GM18907 (cell line): ENCODE measurements around the gene EHD4.
A peak's percentile ranks its signal among the peaks of the same experiment; 100 is the strongest.

Source experiments
- ATAC-seq: cut with Tn5 transposase; IDR thresholded peaks from one replicate; pipeline ENCODE4 v1.9.1; 2021; ENCODE audit warnings: mild to moderate bottlenecking, moderate library complexity; ENCODE audit not compliant: unreplicated experiment

EHD4 gene

DNA sequence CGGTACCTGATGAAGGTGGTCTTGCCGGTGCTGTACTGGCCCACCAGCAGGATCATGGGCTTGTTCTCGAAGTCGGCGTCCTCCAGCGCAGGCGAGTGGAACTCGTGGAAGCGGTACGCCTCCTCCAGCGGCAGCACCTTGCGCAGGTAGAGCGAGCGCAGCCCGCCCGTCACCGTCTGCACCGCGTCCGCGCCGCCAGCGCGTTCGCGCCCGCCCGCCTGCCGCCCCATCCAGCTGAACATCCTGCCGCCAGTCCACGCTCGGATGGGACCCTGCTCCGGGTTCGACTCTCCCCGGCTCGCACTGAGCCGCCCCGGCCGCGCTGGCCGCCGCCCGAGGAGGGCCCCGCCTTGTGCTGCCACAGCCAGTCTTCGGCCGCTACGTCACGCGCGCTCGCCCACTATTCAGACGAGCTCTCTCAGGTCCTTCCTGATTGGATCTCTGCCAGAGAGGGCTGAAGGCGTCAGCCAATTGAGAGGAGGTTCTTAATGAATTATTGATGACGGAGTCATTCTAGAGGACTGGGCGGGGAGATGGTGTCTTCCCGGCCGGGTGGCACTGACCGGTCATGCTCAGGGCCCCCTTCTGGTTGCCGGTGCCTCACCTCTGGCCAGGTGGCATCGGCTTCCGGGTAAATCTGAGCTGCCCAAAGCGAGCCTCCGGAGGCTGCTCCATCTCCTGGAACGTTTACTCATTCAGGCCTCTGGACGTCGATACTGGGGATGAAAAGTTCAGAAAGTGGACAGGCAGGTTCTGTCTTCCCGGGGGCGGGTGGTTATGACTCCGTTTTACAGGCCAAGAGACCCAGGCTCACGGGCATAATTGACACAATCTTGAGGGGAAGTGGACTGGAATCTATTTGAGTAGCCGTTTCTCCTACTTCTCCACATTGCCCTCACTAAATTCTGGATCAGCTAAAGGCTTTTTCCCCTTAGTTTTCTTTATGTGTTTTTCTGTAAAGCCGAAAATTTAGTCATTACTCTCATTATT, at the start of gene EHD4:
Gene EHD4, minus strand, starts transcription at position 305 of the 990 bp plus-strand sequence. Its CDS starts 63 bp downstream, at position 242.
- peak; percentile 78 for ATAC-seq

DNA sequence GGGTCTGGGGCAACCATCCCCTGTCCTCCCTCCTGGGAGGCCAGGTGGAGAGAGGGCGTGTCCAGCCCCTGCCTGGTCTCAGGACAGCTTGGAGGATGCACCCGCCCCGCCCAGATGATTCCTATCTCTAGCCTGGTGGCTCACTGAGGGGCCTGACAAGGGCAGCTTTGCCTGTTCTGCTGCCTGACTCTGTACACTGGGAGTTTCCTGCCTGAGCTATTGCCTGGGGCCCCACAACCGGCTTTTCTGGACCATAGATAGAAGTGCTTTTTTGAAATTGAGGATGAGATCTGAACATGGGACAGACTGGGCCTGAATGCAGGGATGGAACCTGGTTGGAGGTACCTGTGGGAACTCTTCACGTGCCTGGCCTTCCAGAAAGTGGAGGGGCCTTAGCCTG, 49.2 kb upstream of the EHD4 start:
- no peak for ATAC-seq

DNA sequence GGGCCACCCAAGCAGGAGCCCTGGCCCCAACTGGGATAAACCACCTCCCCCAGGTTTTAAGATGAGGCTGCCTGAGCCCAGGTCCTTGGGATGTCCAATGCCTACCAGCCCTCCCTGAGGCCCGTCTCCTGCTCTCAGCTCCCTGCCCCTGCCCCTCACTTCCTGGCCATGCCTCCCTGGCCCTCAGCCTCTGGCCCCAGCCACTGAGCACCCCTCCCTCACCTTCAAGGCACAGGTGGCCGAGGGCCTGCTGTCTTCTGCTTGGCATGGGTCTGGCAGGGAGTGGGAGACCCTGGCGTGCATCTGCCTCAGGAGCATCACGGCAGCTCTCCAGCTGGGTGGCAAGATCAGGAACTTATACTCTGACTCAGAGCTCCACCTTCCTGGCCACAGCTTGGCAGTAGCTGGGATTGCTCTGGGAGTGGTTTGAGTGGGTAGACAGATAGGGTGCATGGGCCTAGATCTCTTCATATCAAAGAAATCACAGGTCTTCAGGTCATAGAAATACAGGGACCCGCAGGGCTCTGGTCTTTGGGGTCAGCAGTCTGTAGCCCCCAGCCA, 48.4 kb upstream of the EHD4 start, which contains the start of gene PLA2G4E:
Gene PLA2G4E, minus strand, starts transcription at position 330 of the 561 bp plus-strand sequence. Its CDS starts 12 bp downstream, at position 318.
- ATAC-seq: no peak

DNA sequence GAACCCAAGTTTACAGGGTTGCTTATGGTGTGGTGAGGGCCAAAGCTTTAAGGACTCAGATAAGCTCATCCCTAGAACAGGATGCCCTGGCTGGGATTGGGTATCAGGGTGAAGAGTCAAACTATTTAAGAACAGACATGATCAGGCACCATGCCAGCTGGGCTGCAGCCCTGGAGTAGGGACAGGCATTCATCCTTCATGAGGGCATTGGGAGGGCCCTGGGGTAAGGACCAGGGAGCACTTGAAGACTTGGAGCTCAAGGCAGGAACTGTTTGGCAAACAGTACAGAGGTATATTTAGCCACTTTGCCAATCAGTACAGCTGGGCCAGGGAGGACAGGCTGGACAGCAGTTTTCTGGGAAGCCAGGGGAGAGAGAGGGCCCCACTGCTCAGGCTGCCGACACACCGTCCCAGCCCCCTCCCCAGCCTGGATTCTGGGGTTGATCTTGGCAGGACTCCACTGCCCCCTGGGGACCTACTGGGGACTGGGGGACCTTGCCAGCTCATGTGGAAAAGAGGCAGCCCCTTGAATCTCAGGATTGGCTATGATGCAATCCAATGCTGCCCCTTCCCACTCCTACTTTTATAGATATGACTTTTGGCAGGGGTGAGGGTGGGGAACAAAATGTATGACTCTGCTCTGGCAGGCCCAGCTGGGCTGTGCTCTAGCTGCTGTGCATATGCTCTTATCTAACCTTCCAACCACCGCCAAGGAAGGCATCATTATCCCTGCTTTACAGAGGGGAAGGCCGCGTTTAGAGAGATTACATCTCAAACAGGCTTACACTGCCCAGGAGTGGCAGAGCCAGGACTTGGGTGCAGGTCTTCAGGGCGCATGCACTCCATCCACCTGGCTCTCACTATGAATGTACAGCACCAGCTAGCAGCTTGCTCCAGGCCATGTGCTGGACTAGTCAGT, 46.2 kb upstream of the EHD4 start:
- no peak for ATAC-seq

DNA sequence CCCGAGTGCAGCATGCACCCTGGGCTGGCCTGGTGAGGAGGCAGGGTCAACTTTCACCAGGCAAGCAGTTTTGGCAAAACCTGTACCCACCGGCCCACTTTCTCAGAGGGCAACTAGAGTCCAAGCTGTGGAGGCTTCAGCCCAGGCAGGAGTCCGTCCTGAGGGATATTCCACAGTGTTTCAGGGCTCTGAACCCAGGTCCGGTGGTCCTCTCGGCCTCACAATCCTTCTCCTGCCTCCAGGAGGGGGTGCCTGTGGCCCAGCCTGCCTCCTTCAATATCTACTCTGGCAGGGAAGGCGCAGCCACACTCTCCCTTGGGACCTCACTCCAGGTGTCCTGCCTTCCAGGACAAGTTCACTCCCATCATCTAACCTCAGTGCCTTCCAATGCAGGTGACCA, 44.6 kb upstream of the EHD4 start:
- ATAC-seq: no peak

DNA sequence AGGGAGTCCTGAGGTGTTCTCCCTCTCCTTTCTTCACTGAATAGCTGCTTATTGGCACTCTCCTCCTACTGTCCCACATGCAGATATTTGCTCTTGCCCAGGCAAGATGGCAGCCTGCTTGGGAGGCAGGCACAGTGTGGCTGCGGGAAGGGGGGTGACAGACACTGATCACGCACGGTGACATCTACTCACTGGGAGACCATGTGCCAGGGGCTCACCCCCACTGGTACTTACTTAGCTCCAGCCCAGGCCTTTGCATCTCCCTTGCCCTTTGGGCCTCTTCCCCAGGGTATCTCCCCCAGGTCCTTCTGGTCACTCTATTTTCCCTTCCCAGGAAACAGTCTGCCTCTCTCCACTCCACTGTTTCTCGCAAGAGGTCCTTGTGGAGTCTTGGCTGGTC, 42.0 kb upstream of the EHD4 start:
- ATAC-seq: no peak

DNA sequence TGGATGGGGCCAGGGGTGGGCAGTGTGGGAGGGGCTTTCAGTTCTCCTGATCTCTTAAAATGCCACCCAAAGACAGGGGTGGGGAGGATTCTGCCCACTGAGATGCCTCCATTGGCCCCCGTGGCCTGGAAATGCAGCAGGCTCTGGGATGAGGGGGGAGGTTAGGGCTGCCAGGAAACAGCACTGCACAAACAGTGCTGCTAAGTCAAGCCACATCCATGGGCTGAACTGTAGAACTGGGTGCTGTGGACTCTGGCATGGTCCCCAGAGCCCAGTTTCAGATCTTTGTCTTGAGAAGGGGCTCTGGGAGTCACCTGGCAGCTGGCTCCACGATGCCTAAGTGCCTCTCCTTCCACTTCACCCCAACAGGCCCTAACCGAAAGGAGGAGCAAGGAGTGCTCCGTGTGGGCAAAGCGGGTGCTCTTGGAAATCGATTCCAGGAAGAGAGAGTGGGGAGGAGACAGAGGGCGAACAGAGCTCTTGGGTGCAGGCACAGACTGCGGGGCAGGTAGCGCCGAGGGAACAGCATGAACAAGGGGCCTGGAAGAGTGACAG, 40.6 kb upstream of the EHD4 start:
- no peak for ATAC-seq

DNA sequence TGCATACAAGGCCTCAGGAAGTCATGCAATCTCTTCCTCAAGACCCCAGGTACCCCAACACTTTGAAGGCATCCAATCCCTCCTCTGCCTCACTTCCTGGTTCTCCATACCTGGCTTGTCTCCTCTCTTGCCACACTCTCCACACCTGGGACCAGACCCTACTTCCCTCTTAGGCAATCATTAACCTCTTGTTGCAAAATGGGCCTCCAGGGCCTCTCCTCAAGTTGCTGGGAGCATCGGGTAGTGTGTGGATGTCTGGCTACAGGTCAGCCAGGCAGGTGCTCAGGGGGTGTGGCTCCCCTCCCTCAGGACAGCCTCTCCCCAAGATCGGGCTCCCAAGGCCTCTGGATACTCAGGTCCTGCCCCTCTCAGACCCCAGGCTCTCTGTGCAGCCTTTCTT, 39.9 kb upstream of the EHD4 start:
- ATAC-seq: no peak

DNA sequence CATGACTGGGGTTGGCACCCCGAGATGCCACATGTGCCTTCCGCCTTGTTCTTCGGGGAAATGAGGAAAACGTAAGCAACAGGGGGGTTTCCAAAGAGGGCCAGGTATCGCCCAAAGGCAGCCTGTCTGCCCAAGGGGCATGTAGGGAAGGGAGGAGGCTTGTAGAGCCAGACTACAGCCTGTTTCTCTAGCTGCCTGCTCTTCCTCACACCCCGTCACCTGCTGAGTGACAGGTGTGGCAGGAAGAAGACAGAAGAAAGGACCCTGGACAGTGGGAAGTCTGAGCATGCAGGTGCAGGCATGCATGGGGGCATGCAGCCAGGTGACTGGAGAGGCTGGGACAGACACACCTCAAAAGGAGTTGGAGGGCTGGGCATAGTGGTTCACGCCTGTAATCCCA, 38.7 kb upstream of the EHD4 start:
- ATAC-seq: no peak

DNA sequence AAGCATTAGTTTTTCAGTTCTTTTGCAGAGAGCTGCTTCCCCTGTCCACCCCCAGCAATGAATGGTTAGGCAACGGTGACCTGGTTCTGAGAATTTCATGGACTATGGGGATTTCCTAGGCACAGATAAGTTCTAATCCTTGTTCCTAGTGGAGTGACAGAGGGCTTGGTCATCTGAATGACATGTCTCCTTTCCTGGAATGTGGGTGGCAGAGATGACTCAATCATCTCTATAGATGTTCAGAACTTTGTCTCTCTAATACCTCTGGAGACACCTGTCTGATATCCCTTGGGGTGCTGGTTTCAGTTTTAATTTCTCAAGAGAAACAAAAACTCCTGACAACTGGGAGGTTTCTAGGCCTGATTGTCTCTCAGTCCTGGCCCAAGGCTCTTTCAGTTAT, 38.1 kb upstream of the EHD4 start:
- ATAC-seq: peak; percentile 72

DNA sequence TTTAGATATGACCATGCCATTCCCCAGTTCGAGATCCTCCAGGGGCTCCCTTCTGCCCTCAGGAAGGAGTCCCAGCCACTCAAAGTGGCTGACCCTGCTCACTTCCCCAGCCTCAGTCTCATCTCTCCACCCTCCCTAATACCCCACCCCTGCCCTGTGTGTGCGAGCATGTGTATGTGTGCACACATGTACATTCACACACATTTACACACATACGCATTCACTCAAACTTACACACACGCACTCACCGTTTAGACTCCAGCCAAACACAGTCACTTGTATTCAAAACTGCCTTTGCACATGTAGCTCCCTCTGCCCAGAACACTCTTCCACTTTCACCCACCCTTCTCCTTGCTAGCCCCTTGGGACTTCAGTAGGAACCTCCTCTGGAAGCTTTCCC, 37.1 kb upstream of the EHD4 start:
- ATAC-seq: no peak

DNA sequence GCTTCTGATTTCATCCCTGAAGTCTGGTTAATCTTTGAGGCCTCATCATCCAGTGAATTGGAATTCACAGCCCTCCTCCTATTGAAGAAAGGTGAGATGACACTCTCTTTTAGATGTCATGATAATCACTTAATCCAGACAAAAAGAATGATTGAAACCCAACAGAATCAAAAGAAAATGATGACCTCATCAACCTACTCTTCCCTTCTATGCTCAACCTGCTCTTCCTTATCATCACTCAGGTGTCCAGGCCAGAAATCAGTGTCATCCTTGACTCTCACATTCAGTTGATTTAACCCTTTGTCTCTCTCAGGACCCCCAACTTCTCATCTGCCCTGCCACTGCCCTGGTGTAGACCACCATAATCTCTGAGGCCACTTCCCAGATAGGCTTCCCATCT, 36.7 kb upstream of the EHD4 start:
- no peak for ATAC-seq

DNA sequence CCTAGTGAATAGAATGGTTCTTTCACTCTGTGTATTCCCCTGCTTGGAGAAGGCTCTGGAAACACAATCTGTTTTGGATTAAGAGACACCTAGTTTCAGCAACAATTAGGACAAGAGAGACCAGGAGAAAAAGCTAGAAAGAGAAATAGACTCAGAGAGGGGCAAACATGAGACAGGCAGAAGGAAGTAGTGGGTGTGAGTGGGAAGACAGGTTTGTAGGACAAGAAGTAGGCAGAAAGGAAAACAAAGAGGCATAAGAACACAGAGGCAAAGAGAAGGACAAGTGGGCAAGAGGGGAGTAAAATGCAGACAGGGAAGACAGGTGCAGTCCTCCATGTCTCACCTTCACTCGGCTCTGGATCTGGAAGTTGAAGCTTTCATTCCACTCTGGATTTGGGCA, 35.0 kb upstream of the EHD4 start:
- ATAC-seq: no peak

DNA sequence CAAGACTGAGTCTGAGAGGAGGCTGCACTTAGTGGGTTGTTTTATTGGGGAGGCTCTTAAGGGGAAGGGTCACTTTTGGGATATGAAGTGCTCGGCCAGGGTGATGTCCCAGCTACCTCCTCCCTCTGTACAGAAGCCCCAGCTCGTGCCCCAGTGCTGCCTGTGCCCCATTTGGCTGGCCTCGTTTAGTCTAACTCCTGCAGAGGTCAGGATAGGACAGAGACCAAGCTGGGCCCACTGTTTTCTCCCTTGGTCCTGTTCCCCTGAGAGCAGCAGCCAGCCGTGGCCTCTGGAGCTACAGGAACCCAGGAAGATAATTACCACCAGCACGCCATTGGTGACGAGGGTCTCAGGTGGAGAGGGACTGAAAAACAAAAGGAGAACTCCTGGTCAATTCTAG, 30.0 kb upstream of the EHD4 start:
- no peak for ATAC-seq

DNA sequence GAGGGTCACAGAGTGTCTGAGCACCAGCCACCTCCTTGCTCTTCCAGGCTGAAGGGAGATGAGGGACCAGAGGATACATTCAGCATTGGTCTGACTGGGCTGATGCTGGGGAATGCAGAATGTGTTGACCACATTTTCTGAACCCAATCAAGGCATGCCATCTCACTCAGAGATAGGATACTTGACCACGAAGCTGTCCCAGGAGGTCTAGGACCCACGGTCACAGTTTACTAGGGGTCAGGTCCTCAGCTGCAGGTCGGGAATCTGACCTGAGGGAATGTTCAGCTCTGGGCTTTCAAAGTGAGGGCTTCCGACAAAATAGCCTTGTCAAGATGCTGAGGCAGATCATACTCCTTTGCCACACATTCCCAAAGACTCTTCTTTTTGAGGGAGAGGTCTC, 28.9 kb upstream of the EHD4 start:
- ATAC-seq: no peak

DNA sequence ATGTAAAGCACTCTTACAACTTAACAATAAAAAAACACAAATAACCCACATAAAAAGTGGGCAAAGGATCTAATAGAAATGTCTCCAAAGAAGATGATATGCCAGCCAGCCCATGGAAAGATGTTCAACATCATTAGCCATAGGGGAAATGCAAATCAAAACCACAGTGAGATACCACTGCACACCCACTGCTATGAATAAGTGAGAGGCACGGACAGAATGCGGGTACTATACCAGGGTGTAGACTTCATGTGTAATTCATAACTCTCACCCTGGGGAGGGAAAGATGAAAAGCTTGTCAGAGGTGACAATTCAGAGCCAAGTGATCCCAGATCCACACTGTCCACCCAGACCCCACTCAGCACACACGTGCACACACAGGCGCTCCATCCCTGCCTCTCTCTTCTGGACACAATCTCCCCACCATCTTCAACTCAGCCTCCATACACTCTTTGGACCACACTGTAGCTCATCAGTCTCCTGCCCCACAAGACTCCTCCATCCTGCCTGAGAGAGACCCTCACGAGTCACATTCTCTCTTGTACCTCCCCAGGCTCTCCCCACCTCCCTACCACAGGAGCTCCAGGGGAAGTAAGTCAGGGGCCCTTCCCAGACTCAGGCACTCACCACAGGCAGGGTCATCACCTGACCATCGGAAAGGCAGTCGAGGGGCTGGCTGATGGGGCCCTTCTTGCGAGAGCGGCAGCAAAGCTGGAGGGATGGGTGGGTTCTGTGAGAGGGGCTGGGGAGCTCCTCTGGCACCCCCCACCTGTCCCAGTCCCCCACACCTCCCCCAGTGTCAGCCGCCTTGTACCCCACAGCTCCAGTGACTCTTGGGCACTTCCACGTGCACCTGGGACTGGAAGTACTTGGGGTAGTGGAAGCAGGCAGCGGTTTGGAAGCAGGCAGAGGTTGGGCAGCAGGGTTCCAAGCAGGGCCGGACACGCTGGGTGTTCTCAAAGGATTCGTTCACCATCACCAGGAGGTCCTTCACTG, 27.2 kb upstream of the EHD4 start:
- no peak for ATAC-seq

DNA sequence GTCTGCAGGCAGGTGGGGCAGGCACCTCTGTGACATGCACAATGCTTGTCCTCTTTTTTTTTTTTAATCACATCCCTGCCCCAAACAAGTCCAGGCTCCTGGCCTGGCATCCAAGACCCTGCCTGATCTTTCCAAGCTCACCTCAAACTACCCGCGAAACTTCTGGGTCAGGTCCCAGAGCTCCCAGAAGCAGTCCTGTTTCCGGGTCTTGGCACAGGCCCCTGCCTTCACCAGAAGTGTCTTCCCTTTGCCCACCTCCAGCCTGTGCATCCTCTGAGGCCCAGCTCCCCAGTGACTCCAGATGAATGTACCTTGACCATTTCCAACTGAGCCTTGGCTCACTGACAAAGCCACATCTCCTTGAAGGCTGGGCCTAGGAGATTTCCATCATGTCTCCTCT, 25.5 kb upstream of the EHD4 start:
- ATAC-seq: no peak

DNA sequence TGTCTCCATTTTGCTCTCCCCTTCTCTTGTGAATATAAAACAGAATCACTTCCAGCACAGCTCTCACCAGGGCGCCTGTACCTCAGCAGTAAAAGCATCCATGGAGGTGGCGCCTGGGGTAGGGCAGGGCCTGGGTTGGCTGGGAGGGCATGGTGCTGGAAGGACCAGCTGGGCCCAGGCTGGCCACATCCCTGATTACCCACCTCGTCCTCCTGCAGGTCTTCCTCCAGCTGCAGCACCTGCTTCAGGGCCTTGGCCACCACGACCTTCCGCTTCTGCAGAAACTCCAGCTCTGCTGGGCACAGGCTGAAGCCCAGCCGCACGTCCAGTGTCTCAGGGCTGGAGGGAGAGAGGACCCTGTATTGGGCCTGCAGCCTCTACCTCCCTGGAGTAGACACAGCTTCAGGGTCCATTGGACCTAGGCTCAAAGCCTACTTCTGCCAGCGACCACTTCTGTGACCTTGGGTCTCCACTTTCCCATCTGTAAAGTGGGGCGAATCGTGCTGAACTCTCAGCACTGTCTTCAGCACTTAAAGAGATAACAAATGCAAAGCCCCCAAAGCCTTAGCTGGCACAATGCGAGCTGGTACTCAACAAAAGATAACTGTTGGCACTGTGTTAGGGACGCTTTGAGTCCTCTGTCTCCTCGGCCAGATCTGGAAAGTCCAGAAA, 24.7 kb upstream of the EHD4 start:
- ATAC-seq: no peak

DNA sequence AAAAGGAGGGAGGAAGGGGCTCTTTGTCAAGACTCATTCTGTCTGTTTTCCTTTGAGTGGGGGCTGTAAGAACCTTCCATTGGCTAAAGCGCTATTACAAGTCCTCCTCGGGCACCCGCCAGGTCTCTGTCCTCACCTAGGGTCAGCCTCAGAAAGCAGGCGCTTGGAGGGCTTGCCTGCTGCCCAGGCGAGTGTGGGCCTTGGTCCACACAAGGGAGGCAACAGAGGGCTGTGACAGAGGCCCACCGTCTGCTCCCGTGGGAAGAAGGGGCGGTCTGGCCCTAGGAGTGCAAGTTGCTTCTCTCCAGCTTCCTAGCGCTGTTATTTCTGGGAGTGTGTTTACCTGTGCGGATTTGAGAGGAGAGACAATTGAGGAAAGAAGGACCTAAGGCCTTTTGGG, 24.0 kb upstream of the EHD4 start:
- no peak for ATAC-seq
